Right cardiac atrium (tissue), 5 donors: Measurements from ENCODE around the gene FREM2. TPM values are rescaled to one million over a fixed set of nuclear protein-coding genes. Genes with fewer than 3 reads are reported as not detected.

Experiments used
- ATAC-seq, 2 donors: fragments of 200-7000 bp; cut with Tn5 transposase; one replicate each; pipeline versions ENCODE4 v1.8.0 to v1.9.1; 2020; ENCODE audit warnings: moderate library complexity in 2 of 2, mild to moderate bottlenecking in 1 of 2
- DNase-seq, 3 donors: peaks; one replicate each; pipeline ENCODE4 v3.0.0-alpha.2; 2020
- H3K27ac ChIP-seq: one replicate; pipeline ENCODE4 v1.5.1; 2013; ENCODE audit warnings: mild to moderate bottlenecking, low read length, control low read depth, moderate library complexity
- H3K27me3 ChIP-seq: one replicate; pipeline ENCODE4 v1.6.1; 2013; ENCODE audit not compliant: control insufficient read depth, insufficient read depth
- H3K4me1 ChIP-seq: one replicate; pipeline ENCODE4 v1.6.1; 2013; ENCODE audit warnings: low read length; ENCODE audit not compliant: control insufficient read depth, insufficient read depth
- H3K4me3 ChIP-seq: one replicate; pipeline ENCODE4 v1.5.1; 2013; ENCODE audit warnings: low read length, control low read depth
- H3K9me3 ChIP-seq: one replicate; pipeline ENCODE4 v1.6.1; 2013; ENCODE audit warnings: low read length; ENCODE audit not compliant: control insufficient read depth
- WGBS: extraction: QIAGEN DNeasy Blood & Tissue Kit; methylation state at CpG from one replicate; pipeline ENCODE4 v1.1.7; 2013; 5-methylcytosine and 5-hydroxymethylcytosine counted together
- intact Hi-C, 4 donors: fragments of 100-400 bp; cut with DNase I; formaldehyde crosslinking; loops; one replicate each; pipeline versions ENCODE4 v1.11.0 to v1.14.0; 2022 to 2023
- polyA plus RNA-seq: library from polyadenylated mRNA; stranded (reverse); fragments of 200-250 nt; gene quantifications from one replicate; pipeline ENCODE4 v1.2.3, GENCODE V29; 2013
- total RNA-seq, 4 donors: library from RNA; stranded (reverse); fragmentation: NEBNext Ultra II Directional; extraction: Animal tissue kit (Norgen Biotek cat#: 25700); gene quantifications; one replicate each; pipeline ENCODE4 v1.2.1, GENCODE V29; 2021
- donor health status: healthy with polysubstance abuse.
- donor health status: DM: no; HTN: yes; CAD: no.
- donor health status: DM: no; HTN: no; CAD: no.
- donor health status: DM: no; HTN: yes; CAD: no; lungs with severe emphysema.
- donor health status: DM: yes; HTN: yes; CAD: no.

FREM2 gene
- total and polyA plus RNA-seq, 5 donors = under 0.01 to 0.03 (median 0.03) TPM; not detected in 1

- Histone ChIP-seq H3K9me3 (no peaks in the 10 kb centered on the region), H3K4me3 (no peak overlapping the region), H3K4me1 (no peaks in the 10 kb centered on the region), H3K27ac (no peak overlapping the region), H3K27me3 (no peaks in the 10 kb centered on the region)
- DNase-seq (no peak), ATAC-seq (no peak)
- WGBS = 67% methylated on average over 3 of the region's 3 CpGs
- intact Hi-C loops = no loop called here
Measured at GRCh38 chr13:38900188-38900587, 213.3 kb downstream of the FREM2 start.

DNA sequence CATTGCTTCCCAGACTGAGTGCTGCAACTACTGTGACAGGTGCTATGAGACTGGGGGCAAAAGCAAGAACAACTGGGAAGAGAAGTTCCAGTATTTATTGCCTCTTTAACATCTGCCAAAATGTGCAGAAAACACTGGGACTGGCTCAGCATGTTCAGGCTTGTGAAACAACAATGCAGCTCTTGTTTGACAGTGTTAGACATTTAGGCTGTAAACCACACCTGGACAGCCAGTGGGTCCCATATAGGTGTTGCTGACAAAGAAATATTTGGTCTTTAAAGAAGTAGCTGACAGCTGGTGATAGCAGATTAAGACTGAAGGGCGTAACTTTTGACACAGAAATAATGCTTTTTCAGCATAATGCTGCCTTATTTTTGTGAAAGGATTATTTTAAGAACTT lies 215.7 kb downstream of the FREM2 start:
- Histone ChIP-seq H3K4me3 (no peak overlapping the region), H3K9me3 (no peaks in the 10 kb centered on the region), H3K27me3 (no peaks in the 10 kb centered on the region), H3K27ac (no peak overlapping the region), H3K4me1 (no peaks in the 10 kb centered on the region)
- ATAC-seq (no peak), DNase-seq (no peak)
- intact Hi-C loops = no loop called here
- WGBS = 83% methylated on average over 1 of the region's 1 CpG

GRCh38 chr13:38905081-38905480 lies 218.2 kb downstream of the FREM2 start:
- no peaks in the 10 kb centered on the region for H3K9me3 ChIP-seq
- DNase-seq (no peak), ATAC-seq (no peak)
- H3K4me1 ChIP-seq = no peaks in the 10 kb centered on the region
- H3K27ac ChIP-seq = no peak overlapping the region
- intact Hi-C loops = no loop called here
- no peak overlapping the region for H3K4me3 ChIP-seq
- no peaks in the 10 kb centered on the region for H3K27me3 ChIP-seq
- 74% methylated on average over 3 of the region's 3 CpGs for WGBS

GRCh38 chr13:38905861-38906260 lies 219.0 kb downstream of the FREM2 start:
- no peak for ATAC-seq
- Histone ChIP-seq H3K27ac (no peak overlapping the region), H3K4me3 (no peak overlapping the region), H3K27me3 (no peaks in the 10 kb centered on the region), H3K4me1 (no peaks in the 10 kb centered on the region), H3K9me3 (no peaks in the 10 kb centered on the region)
- 72% methylated on average over 1 of the region's 1 CpG for WGBS
- DNase-seq = no peak
- intact Hi-C loops = no loop called here

GRCh38 chr13:38908574-38908973 lies 221.7 kb downstream of the FREM2 start:
- DNase-seq = no peak
- intact Hi-C loops = no loop called here
- Histone ChIP-seq H3K4me1 (no peaks in the 10 kb centered on the region), H3K4me3 (no peak overlapping the region), H3K9me3 (no peaks in the 10 kb centered on the region), H3K27ac (no peak overlapping the region), H3K27me3 (no peaks in the 10 kb centered on the region)
- 90% methylated on average over 2 of the region's 2 CpGs for WGBS
- ATAC-seq = no peak

DNA sequence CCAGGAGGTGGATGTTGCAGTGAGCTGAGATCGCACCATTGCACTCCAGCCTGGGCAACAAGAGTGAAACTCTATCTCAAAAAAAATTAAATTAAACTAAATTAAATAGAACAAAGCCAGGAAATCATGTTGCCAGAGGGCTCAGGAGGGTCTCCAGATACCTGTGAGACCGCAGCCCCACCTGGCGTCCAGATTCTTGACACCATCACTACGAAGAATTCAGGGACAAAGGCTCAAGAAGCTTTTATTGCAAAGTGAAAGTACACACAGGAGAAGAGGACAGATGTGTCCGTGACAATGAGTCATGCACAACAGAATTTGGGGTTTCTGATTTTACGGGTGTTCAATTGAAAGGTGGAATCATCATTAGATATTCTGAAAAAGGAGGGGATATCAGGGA lies 227.2 kb downstream of the FREM2 start:
- no peaks in the 10 kb centered on the region for H3K9me3 ChIP-seq
- no peak overlapping the region for H3K27ac ChIP-seq
- DNase-seq (no peak), ATAC-seq (no peak)
- no peaks in the 10 kb centered on the region for H3K27me3 ChIP-seq
- 94% methylated on average over 6 of the region's 6 CpGs for WGBS
- intact Hi-C loops = no loop called here
- no peaks in the 10 kb centered on the region for H3K4me1 ChIP-seq
- H3K4me3 ChIP-seq = no peak overlapping the region

GRCh38 chr13:38921081-38921480 lies 234.2 kb downstream of the FREM2 start:
- Histone ChIP-seq H3K4me3 (no peak overlapping the region), H3K4me1 (no peaks in the 10 kb centered on the region), H3K27ac (no peak overlapping the region), H3K27me3 (peaks cover 3% of the 10 kb centered on the region), H3K9me3 (no peaks in the 10 kb centered on the region)
- ATAC-seq = no peak
- no peak for DNase-seq
- intact Hi-C loops = no loop called here
- 94% methylated on average over 2 of the region's 2 CpGs for WGBS

GRCh38 chr13:38922170-38922569 lies 235.3 kb downstream of the FREM2 start:
- intact Hi-C loops = no loop called here
- Histone ChIP-seq H3K27me3 (peaks cover 3% of the 10 kb centered on the region), H3K9me3 (no peaks in the 10 kb centered on the region), H3K4me1 (no peaks in the 10 kb centered on the region), H3K27ac (no peak overlapping the region), H3K4me3 (no peak overlapping the region)
- no peak for ATAC-seq
- WGBS = 84% methylated on average over 1 of the region's 1 CpG
- DNase-seq = no peak

GRCh38 chr13:38933786-38934185 lies 246.9 kb downstream of the FREM2 start:
- no peaks in the 10 kb centered on the region for H3K4me1 ChIP-seq
- H3K9me3 ChIP-seq = no peaks in the 10 kb centered on the region
- no peak overlapping the region for H3K27ac ChIP-seq
- intact Hi-C loops = no loop called here
- ATAC-seq = no peak
- H3K27me3 ChIP-seq = no peaks in the 10 kb centered on the region
- no peak overlapping the region for H3K4me3 ChIP-seq
- no peak for DNase-seq
